ENCODE results near the gene MIOS.
A peak's percentile ranks its signal among the peaks of the same experiment; 100 is the strongest.

MIOS gene

GRCh38 chr7:7533831-7534430, 32.8 kb upstream of the MIOS start:
- Histone ChIP-seq H3K27me3 (no peaks in the 10 kb centered on the region), H4K20me1 (no peaks in the 10 kb centered on the region), H3K4me1 (no peaks in the 10 kb centered on the region), H3K4me3 (no peak overlapping the region), H3K4me2 (no peak overlapping the region), H3K9ac (no peak overlapping the region), H3K9me3 (replicated peaks in 1 of 11) (peaks cover 0 to 6% (median 0%) of the 10 kb centered on the region in 11 experiments; a peak in 1 of 22 replicates), H3K36me3 (no peaks in the 10 kb centered on the region), H3K27ac (no peak overlapping the region)
- TF ChIP-seq Cebpa-rat (IDR thresholded peaks at IDR 0.05) = no peak

- Histone ChIP-seq H4K20me1 (no peaks in the 10 kb centered on the region), H3K27ac (no peak within 1 kb of the TSS), H3K4me3 (no peak within 1 kb of the TSS), H3K4me1 (no peaks in the 10 kb centered on the region), H3K9me3 (replicated peaks in 1 of 11) (peaks cover 0 to 6% (median 0%) of the 10 kb centered on the region in 11 experiments; a peak in 1 of 22 replicates), H3K9ac (no peak within 1 kb of the TSS), H3K27me3 (no peaks in the 10 kb centered on the region), H3K36me3 (no peaks in the 10 kb centered on the region), H3K4me2 (no peak within 1 kb of the TSS)
- TF ChIP-seq Cebpa-rat (IDR thresholded peaks at IDR 0.05) = no peak
Observed at GRCh38 chr7:7535691-7536090, 31.0 kb upstream of the MIOS start, which contains the start of gene COL28A1. Gene COL28A1 (minus strand): TSS chr7:7535873. CDS start chr7:7532875, 2,998 bp downstream.

GRCh38 chr7:7536396-7537019, 30.2 kb upstream of the MIOS start:
- Histone ChIP-seq H3K9me3 (replicated peaks in 1 of 11) (peaks cover 0 to 6% (median 0%) of the 10 kb centered on the region in 11 experiments; a peak in 1 of 22 replicates), H3K9ac (no peak overlapping the region), H3K36me3 (no peaks in the 10 kb centered on the region), H3K27me3 (no peaks in the 10 kb centered on the region), H4K20me1 (no peaks in the 10 kb centered on the region), H3K4me3 (no peak overlapping the region), H3K4me2 (no peak overlapping the region), H3K4me1 (no peaks in the 10 kb centered on the region), H3K27ac (no peak overlapping the region)
- no peak for TF ChIP-seq Cebpa-rat (IDR thresholded peaks at IDR 0.05)

- no peak overlapping the region for H3K4me3 ChIP-seq
- H3K27ac ChIP-seq = no peak overlapping the region
- no peaks in the 10 kb centered on the region for H3K4me1 ChIP-seq
- H3K9ac ChIP-seq = no peak overlapping the region
- no peak for TF ChIP-seq Cebpa-rat (IDR thresholded peaks at IDR 0.05)
- H3K36me3 ChIP-seq = no peaks in the 10 kb centered on the region
- H3K4me2 ChIP-seq = no peak overlapping the region
- H3K27me3 ChIP-seq = no peaks in the 10 kb centered on the region
- peaks cover 0 to 6% (median 0%) of the 10 kb centered on the region in 11 experiments; a peak in 1 of 22 replicates for H3K9me3 ChIP-seq (replicated peaks in 1 of 11)
- H4K20me1 ChIP-seq = no peaks in the 10 kb centered on the region
Observed at GRCh38 chr7:7537711-7538110, 29.0 kb upstream of the MIOS start.

- H3K9me3 ChIP-seq (replicated peaks in 1 of 11) = peaks cover 0 to under 1% (median 0%) of the 10 kb centered on the region in 11 experiments; a peak in 1 of 22 replicates
- no peak overlapping the region for H3K4me2 ChIP-seq
- H3K27ac ChIP-seq = no peak overlapping the region
- no peaks in the 10 kb centered on the region for H3K4me1 ChIP-seq
- H3K36me3 ChIP-seq = no peaks in the 10 kb centered on the region
- no peak overlapping the region for H3K4me3 ChIP-seq
- H3K27me3 ChIP-seq = no peaks in the 10 kb centered on the region
- no peak overlapping the region for H3K9ac ChIP-seq
- no peak for TF ChIP-seq Cebpa-rat (IDR thresholded peaks at IDR 0.05)
- H4K20me1 ChIP-seq = no peaks in the 10 kb centered on the region
Observed at GRCh38 chr7:7539152-7539551, 27.5 kb upstream of the MIOS start.

- H4K20me1 ChIP-seq = no peaks in the 10 kb centered on the region
- H3K4me2 ChIP-seq = no peak overlapping the region
- no peak for TF ChIP-seq Cebpa-rat (IDR thresholded peaks at IDR 0.05)
- no peak overlapping the region for H3K9ac ChIP-seq
- H3K27me3 ChIP-seq = no peaks in the 10 kb centered on the region
- H3K36me3 ChIP-seq = no peaks in the 10 kb centered on the region
- H3K9me3 ChIP-seq (replicated peaks in 1 of 11) = no peaks in the 10 kb centered on the region
- H3K27ac ChIP-seq = no peak overlapping the region
- H3K4me3 ChIP-seq = no peak overlapping the region
- no peaks in the 10 kb centered on the region for H3K4me1 ChIP-seq
Observed at GRCh38 chr7:7539711-7540110, 27.0 kb upstream of the MIOS start.

- no peak for TF ChIP-seq Cebpa-rat (IDR thresholded peaks at IDR 0.05)
- H3K9me3 ChIP-seq (replicated peaks in 1 of 11) = no peaks in the 10 kb centered on the region
- no peaks in the 10 kb centered on the region for H3K36me3 ChIP-seq
- no peaks in the 10 kb centered on the region for H3K4me1 ChIP-seq
- H3K4me3 ChIP-seq = no peak overlapping the region
- no peak overlapping the region for H3K4me2 ChIP-seq
- H3K27me3 ChIP-seq = no peaks in the 10 kb centered on the region
- no peak overlapping the region for H3K27ac ChIP-seq
- no peaks in the 10 kb centered on the region for H4K20me1 ChIP-seq
- H3K9ac ChIP-seq = peak overlapping the region in 1 of 11 experiments; percentile 9; a peak in 2 of 22 replicates
Observed at GRCh38 chr7:7542251-7542835, 24.3 kb upstream of the MIOS start.

GRCh38 chr7:7548407-7548806, 18.3 kb upstream of the MIOS start:
- no peak overlapping the region for H3K4me3 ChIP-seq
- H3K9ac ChIP-seq = no peak overlapping the region
- no peaks in the 10 kb centered on the region for H3K27me3 ChIP-seq
- H4K20me1 ChIP-seq = no peaks in the 10 kb centered on the region
- no peaks in the 10 kb centered on the region for H3K36me3 ChIP-seq
- H3K9me3 ChIP-seq (replicated peaks in 1 of 11) = no peaks in the 10 kb centered on the region
- H3K4me1 ChIP-seq = peaks cover 0 to 5% (median 0%) of the 10 kb centered on the region in 10 experiments; a peak in 1 of 20 replicates
- H3K27ac ChIP-seq = no peak overlapping the region
- no peak overlapping the region for H3K4me2 ChIP-seq
- no peak for TF ChIP-seq Cebpa-rat (IDR thresholded peaks at IDR 0.05)

- no peak for TF ChIP-seq Cebpa-rat (IDR thresholded peaks at IDR 0.05)
- no peak overlapping the region for H3K9ac ChIP-seq
- peaks cover 0 to 6% (median 2%) of the 10 kb centered on the region in 10 experiments; a peak in 4 of 20 replicates for H3K4me1 ChIP-seq
- no peak overlapping the region for H3K4me2 ChIP-seq
- H3K36me3 ChIP-seq = no peaks in the 10 kb centered on the region
- H3K9me3 ChIP-seq (replicated peaks in 1 of 11) = no peaks in the 10 kb centered on the region
- no peaks in the 10 kb centered on the region for H3K27me3 ChIP-seq
- H3K27ac ChIP-seq = no peak overlapping the region
- no peak overlapping the region for H3K4me3 ChIP-seq
- H4K20me1 ChIP-seq = no peaks in the 10 kb centered on the region
Observed at GRCh38 chr7:7550663-7551062, 16.0 kb upstream of the MIOS start.
